K562 (cell line): ENCODE results near the gene F12.

ENCODE experiments used
- CTCF ChIP-seq, 3 experiments: IDR thresholded peaks in 2 of 3; conservative IDR thresholded peaks in 1 of 3; 2 replicates each; pipeline ENCODE4 v1.5.1; 2011 to 2012; ENCODE audit warnings: low read length in 3 of 3, mild to moderate bottlenecking in 3 of 3, control low read depth in 2 of 3, improper control_type of control experiment in 1 of 3, inconsistent platforms in 1 of 3, low read depth in 1 of 3, mixed read lengths in 1 of 3, moderate library complexity in 1 of 3; ENCODE audit not compliant: insufficient read depth in 2 of 3
- EP300 ChIP-seq: IDR thresholded peaks from 2 replicates; pipeline ENCODE4 v1.6.1; 2012; ENCODE audit warnings: low read length, improper control_type of control experiment
- MYBL2 ChIP-seq, 2 experiments: fragments of 450-650 bp in 1 of 2; sonication (generic) in 1 of 2; formaldehyde crosslinking in 1 of 2; IDR thresholded peaks; 2 replicates each; pipeline versions ENCODE4 v1.6.1 to v1.8.1; 2017 to 2022; ENCODE audit warnings: borderline replicate concordance in 1 of 2, inconsistent platforms in 1 of 2, low read depth in 1 of 2, mild to moderate bottlenecking in 1 of 2, missing genetic modification reagents in 1 of 2, moderate library complexity in 1 of 2
- OTX1 ChIP-seq: fragments of 450-650 bp; formaldehyde crosslinking; IDR thresholded peaks from 2 replicates; pipeline ENCODE4 v1.4.0; 2022; ENCODE audit warnings: mild to moderate bottlenecking
- PHF8 ChIP-seq: fragments of 200-600 bp; sonication (generic); IDR thresholded peaks from 2 replicates; pipeline ENCODE4 v1.6.1; 2012; ENCODE audit warnings: mixed run types, mild to moderate bottlenecking, inconsistent platforms, low read length, moderate library complexity, borderline replicate concordance
- POLR2A ChIP-seq: fragments of 450-650 bp; conservative IDR thresholded peaks from 2 replicates; pipeline ENCODE4 v1.6.1; 2016
- TF ChIP-seq, protein P1 (sequence below): fragments of 250-450 bp; sonication (Bioruptor Pico); IDR thresholded peaks from 2 replicates; pipeline ENCODE4 v1.4.0; 2020; ENCODE audit warnings: mild to moderate bottlenecking

GRCh38 chr5:177368869-177369644, 40.3 kb downstream of the F12 start:
- TF ChIP-seq, protein P1, sequence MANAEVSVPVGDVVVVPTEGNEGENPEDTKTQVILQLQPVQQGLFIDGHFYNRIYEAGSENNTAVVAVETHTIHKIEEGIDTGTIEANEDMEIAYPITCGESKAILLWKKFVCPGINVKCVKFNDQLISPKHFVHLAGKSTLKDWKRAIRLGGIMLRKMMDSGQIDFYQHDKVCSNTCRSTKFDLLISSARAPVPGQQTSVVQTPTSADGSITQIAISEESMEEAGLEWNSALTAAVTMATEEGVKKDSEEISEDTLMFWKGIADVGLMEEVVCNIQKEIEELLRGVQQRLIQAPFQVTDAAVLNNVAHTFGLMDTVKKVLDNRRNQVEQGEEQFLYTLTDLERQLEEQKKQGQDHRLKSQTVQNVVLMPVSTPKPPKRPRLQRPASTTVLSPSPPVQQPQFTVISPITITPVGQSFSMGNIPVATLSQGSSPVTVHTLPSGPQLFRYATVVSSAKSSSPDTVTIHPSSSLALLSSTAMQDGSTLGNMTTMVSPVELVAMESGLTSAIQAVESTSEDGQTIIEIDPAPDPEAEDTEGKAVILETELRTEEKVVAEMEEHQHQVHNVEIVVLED (CRISPR knock-in tag) = no peak
- TF ChIP-seq PHF8 (no peak), CTCF (IDR thresholded peaks at IDR 0.05 in 2 of 3, conservative IDR thresholded peaks at IDR 0.05 in 1 of 3; ENCODE audit: insufficient read depth in 2 of 3, low read depth in 1 of 3, low read length in 3 of 3) (peak; percentile 71 to 89 (median 72)), POLR2A (no peak), EP300 (no peak), MYBL2 (IDR thresholded peaks at IDR 0.05; ENCODE audit: low read depth) (no peak), MYBL2 (CRISPR knock-in tag; IDR thresholded peaks at IDR 0.05; ENCODE audit: borderline replicate concordance) (no peak), OTX1 (CRISPR knock-in tag) (no peak)
